Testis (tissue), 2 donors: ENCODE data around the gene BLACAT1.

ENCODE experiments used
- CTCF ChIP-seq, 3 experiments: fragments of 450-650 bp in 2 of 3; fragments of 200-600 bp in 1 of 3; sonication (generic) in 1 of 3; IDR thresholded peaks; one replicate each; pipeline ENCODE4 v1.5.1; 2016 to 2019; ENCODE audit warnings: antibody characterized with exemption in 3 of 3, mild to moderate bottlenecking in 2 of 3, moderate library complexity in 1 of 3
- POLR2A ChIP-seq: fragments of 450-650 bp; IDR thresholded peaks from one replicate; pipeline ENCODE4 v1.6.1; 2017; ENCODE audit warnings: antibody characterized with exemption, mild to moderate bottlenecking, moderate library complexity

DNA sequence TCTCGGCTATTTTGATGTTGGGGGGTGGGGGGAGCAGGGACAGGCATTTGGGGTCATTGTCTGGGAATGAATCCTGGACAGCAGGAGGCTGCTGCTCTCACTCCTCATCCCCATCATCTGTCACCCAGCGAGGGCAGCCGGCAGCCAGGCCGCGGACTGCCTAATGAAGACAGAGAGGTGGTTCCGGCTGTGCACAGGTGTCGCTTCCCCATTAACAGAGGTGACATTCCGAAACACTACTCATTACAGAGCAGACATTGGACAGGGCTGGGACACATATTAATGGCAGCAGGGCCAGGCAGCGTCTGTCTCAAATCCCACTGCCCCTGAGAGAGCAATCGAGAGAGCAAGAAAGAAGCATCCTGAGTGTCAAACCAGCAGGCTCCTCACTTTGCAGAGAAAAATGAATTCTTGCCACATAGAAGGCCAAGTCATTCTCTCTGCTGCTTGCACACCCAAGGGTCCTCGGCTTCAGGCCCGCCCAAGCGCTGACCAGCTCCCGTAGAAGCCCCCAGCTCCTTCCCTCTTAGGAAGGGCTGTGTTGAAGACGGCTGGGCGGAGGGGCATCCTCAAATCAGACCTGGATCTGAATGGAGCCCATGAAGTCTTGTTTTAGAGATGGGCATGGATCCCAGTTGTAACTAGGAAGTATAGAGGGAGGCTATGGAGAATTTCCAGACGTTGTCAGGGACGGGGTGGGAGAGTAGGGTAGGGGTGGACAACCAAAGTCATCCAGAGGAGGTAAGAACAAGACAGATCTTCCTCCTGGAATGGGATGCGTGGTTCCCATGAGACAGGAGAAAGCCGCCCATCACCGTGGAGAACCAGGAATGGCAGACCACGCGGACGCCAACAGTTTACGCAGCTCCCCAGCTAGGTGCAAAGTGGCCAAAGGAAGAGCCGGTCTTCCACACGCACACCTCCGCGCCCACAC, 25.8 kb downstream of the BLACAT1 start:
- TF ChIP-seq POLR2A (no peak), CTCF (IDR thresholded peaks at IDR 0.05) (no peak)
